Mucosa of rectum (tissue), 2 donors: ENCODE measurements around the gene ZSCAN12.
A peak's percentile ranks its signal among the peaks of the same experiment; 100 is the strongest.

Experiments
- H3K27ac ChIP-seq, 2 donors: one replicate each; pipeline ENCODE4 v1.7.0; 2013; ENCODE audit warnings: inconsistent platforms in 2 of 2, low read depth in 2 of 2, low read length in 2 of 2
- H3K27me3 ChIP-seq, 2 donors: one replicate each; pipeline ENCODE4 v1.7.0; 2013; ENCODE audit warnings: low read length in 2 of 2; ENCODE audit not compliant: control insufficient read depth in 2 of 2, insufficient read depth in 2 of 2
- H3K36me3 ChIP-seq, 2 donors: one replicate each; pipeline ENCODE4 v1.7.0; 2013; ENCODE audit warnings: low read length in 2 of 2; ENCODE audit not compliant: control insufficient read depth in 2 of 2, insufficient read depth in 2 of 2
- H3K4me1 ChIP-seq, 2 donors: one replicate each; pipeline ENCODE4 v1.7.0; 2013; ENCODE audit warnings: low read length in 2 of 2, mild to moderate bottlenecking in 1 of 2; ENCODE audit not compliant: control insufficient read depth in 2 of 2, insufficient read depth in 2 of 2
- H3K4me3 ChIP-seq, 2 donors: one replicate each; pipeline ENCODE4 v1.7.0; 2013; ENCODE audit warnings: low read length in 2 of 2
- H3K9ac ChIP-seq, 2 donors: one replicate each; pipeline ENCODE4 v1.7.0; 2013; ENCODE audit warnings: low read length in 2 of 2, low read depth in 1 of 2, mild to moderate bottlenecking in 1 of 2
- H3K9me3 ChIP-seq, 2 donors: one replicate each; pipeline ENCODE4 v1.7.0; 2013; ENCODE audit warnings: low read length in 2 of 2; ENCODE audit not compliant: control insufficient read depth in 2 of 2
- donor health status: healthy.
- donor health status: Normal muscosa, but diverticular disease.

ZSCAN12 gene

GRCh38 chr6:28334286-28335039 is 65.1 kb downstream of the ZSCAN12 start:
- Histone ChIP-seq H3K4me1 (peaks cover 7 to 8% of the 10 kb centered on the region in 2 donors), H3K9me3 (no peaks in the 10 kb centered on the region), H3K27ac (peak overlapping the region in 1 of 2 donors; percentile 98), H3K27me3 (no peaks in the 10 kb centered on the region), H3K36me3 (no peaks in the 10 kb centered on the region), H3K4me3 (peak overlapping the region; percentile 88 to 94), H3K9ac (peak overlapping the region; percentile 91 to 96)

- no peak overlapping the region for H3K27ac ChIP-seq
- H3K27me3 ChIP-seq = no peaks in the 10 kb centered on the region
- no peaks in the 10 kb centered on the region for H3K9me3 ChIP-seq
- H3K36me3 ChIP-seq = peaks cover 6% of the 10 kb centered on the region in 2 donors
- H3K4me3 ChIP-seq = no peak overlapping the region
- H3K4me1 ChIP-seq = peaks cover 7 to 8% of the 10 kb centered on the region in 2 donors
- H3K9ac ChIP-seq = no peak overlapping the region
Measured at GRCh38 chr6:28333599-28334018, 65.9 kb downstream of the ZSCAN12 start.

DNA sequence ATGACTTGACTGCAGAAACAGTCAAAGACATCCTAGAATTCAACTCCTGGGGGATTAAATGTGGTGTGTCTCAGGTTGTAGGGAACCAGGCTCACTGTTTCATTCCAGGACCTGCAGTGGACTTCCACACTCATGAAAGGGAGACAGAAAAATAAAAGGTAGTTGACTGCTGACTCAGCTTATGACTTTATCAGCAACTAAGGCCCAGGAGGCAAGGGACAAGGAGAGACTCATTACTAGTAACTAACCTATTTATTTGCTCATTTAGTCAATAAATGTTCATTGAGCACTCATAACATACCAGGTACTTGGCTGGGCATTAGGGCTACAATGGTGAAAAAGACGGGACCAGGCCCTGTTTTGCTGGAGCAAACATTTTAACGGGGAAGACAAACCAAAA is 66.5 kb downstream of the ZSCAN12 start:
- Histone ChIP-seq H3K27me3 (no peaks in the 10 kb centered on the region), H3K4me1 (peaks cover 7 to 8% of the 10 kb centered on the region in 2 donors), H3K4me3 (no peak overlapping the region), H3K9me3 (no peaks in the 10 kb centered on the region), H3K9ac (no peak overlapping the region), H3K36me3 (peaks cover 6% of the 10 kb centered on the region in 2 donors), H3K27ac (no peak overlapping the region)

GRCh38 chr6:28330041-28330440 is 69.5 kb downstream of the ZSCAN12 start:
- no peaks in the 10 kb centered on the region for H3K27me3 ChIP-seq
- no peak overlapping the region for H3K9ac ChIP-seq

More at GRCh38 chr6:28330041-28330440, 69.5 kb downstream of the ZSCAN12 start:
- Histone ChIP-seq H3K4me3 (no peak overlapping the region), H3K9me3 (peaks cover 13 to 21% of the 10 kb centered on the region in 2 donors), H3K4me1 (peaks cover 2 to 6% of the 10 kb centered on the region in 2 donors), H3K27ac (no peak overlapping the region), H3K36me3 (peaks cover 24 to 26% of the 10 kb centered on the region in 2 donors)
